CD14-positive monocyte (primary cell): ENCODE data around the gene SUSD4. TPM values are rescaled to one million over a fixed set of nuclear protein-coding genes. Genes with fewer than 3 reads are reported as not detected.

Experiments used
- DNase-seq, 3 donors: peaks; one replicate each; pipeline ENCODE4 v3.0.0-alpha.2; 2011 to 2022
- H2AFZ ChIP-seq: 2 replicates; pipeline ENCODE4 v1.6.0; 2012; ENCODE audit warnings: mild to moderate bottlenecking, low read depth, low read length, inconsistent platforms; ENCODE audit not compliant: insufficient read depth, poor library complexity, severe bottlenecking
- H3K27ac ChIP-seq, 2 donors: 1 replicate in 1 of 2; 2 replicates in 1 of 2; pipeline ENCODE4 v1.5.1; 2012 to 2013; ENCODE audit warnings: low read length in 2 of 2, control low read depth in 1 of 2, inconsistent platforms in 1 of 2, low read depth in 1 of 2, mild to moderate bottlenecking in 1 of 2
- H3K27me3 ChIP-seq, 2 donors: one replicate each; pipeline versions ENCODE4 v1.6.0 to v1.6.1; 2011 to 2013; ENCODE audit warnings: low read length in 2 of 2; ENCODE audit not compliant: control insufficient read depth in 2 of 2, insufficient read depth in 2 of 2
- H3K36me3 ChIP-seq, 2 donors: replicated peaks in 1 of 2; 1 replicate in 1 of 2; 2 replicates in 1 of 2; pipeline versions ENCODE4 v1.5.1 to v1.6.1; 2012 to 2013; ENCODE audit warnings: low read length in 2 of 2, control low read depth in 1 of 2, inconsistent platforms in 1 of 2, mild to moderate bottlenecking in 1 of 2; ENCODE audit not compliant: insufficient read depth in 2 of 2, control insufficient read depth in 1 of 2
- H3K4me1 ChIP-seq, 2 donors: 1 replicate in 1 of 2; 2 replicates in 1 of 2; pipeline versions ENCODE4 v1.5.1 to v1.6.1; 2012 to 2013; ENCODE audit warnings: low read length in 2 of 2, control low read depth in 1 of 2, inconsistent platforms in 1 of 2, mild to moderate bottlenecking in 1 of 2, moderate library complexity in 1 of 2; ENCODE audit not compliant: insufficient read depth in 2 of 2, control insufficient read depth in 1 of 2
- H3K4me2 ChIP-seq: replicated peaks from 2 replicates; pipeline ENCODE3; 2012; ENCODE audit warnings: low read length, moderate library complexity, mild to moderate bottlenecking; ENCODE audit not compliant: poor library complexity, severe bottlenecking; ENCODE audit errors: extremely low read depth
- H3K4me3 ChIP-seq, 3 experiments: fragments of 200-600 bp in 1 of 3; sonication (generic) in 1 of 3; replicated peaks in 1 of 3; 1 replicate in 2 of 3; 2 replicates in 1 of 3; pipeline ENCODE4 v1.5.1; 2011 to 2013; ENCODE audit warnings: low read length in 3 of 3, mild to moderate bottlenecking in 3 of 3, control low read depth in 2 of 3, low read depth in 2 of 3, inconsistent platforms in 1 of 3, moderate library complexity in 1 of 3
- H3K79me2 ChIP-seq: 2 replicates; pipeline ENCODE4 v1.6.0; 2012; ENCODE audit warnings: mild to moderate bottlenecking, control low read depth, inconsistent platforms, low read length, moderate library complexity; ENCODE audit not compliant: insufficient read depth
- H3K9ac ChIP-seq: 2 replicates; pipeline ENCODE4 v1.6.0; 2017; ENCODE audit warnings: low read length, mild to moderate bottlenecking; ENCODE audit not compliant: insufficient read depth, poor library complexity, severe bottlenecking
- H3K9me3 ChIP-seq, 2 donors: replicated peaks in 1 of 2; 1 replicate in 1 of 2; 2 replicates in 1 of 2; pipeline versions ENCODE4 v1.5.1 to v1.6.1; 2012 to 2013; ENCODE audit warnings: low read length in 2 of 2, control low read depth in 1 of 2; ENCODE audit not compliant: control insufficient read depth in 1 of 2, insufficient read depth in 1 of 2
- H4K20me1 ChIP-seq: 2 replicates; pipeline ENCODE4 v1.6.0; 2012; ENCODE audit warnings: mild to moderate bottlenecking, low read length, control low read depth, moderate library complexity; ENCODE audit not compliant: insufficient read depth
- H3K27ac Mint-ChIP-seq, 7 donors: one replicate each; pipeline ENCODE4 v1.8.0; 2020; ENCODE audit warnings: mild to moderate bottlenecking in 7 of 7, mixed read lengths in 7 of 7, moderate library complexity in 6 of 7, inconsistent platforms in 2 of 7
- H3K27me3 Mint-ChIP-seq, 3 donors: one replicate each; pipeline ENCODE4 v1.8.0; 2021 to 2022; ENCODE audit warnings: low read depth in 3 of 3, mild to moderate bottlenecking in 3 of 3, mixed read lengths in 3 of 3, moderate library complexity in 3 of 3, inconsistent platforms in 1 of 3
- H3K36me3 Mint-ChIP-seq, 2 donors: one replicate each; pipeline ENCODE4 v1.8.0; 2020; ENCODE audit warnings: mixed read lengths in 2 of 2, inconsistent platforms in 1 of 2, mild to moderate bottlenecking in 1 of 2
- H3K4me1 Mint-ChIP-seq: one replicate; pipeline ENCODE4 v1.8.0; 2020; ENCODE audit warnings: mild to moderate bottlenecking, mixed read lengths
- H3K4me3 Mint-ChIP-seq, 2 donors: one replicate each; pipeline ENCODE4 v1.8.0; 2020; ENCODE audit warnings: mild to moderate bottlenecking in 2 of 2, mixed read lengths in 2 of 2, moderate library complexity in 1 of 2
- H3K9me3 Mint-ChIP-seq, 7 donors: one replicate each; pipeline ENCODE4 v1.8.0; 2020 to 2022; ENCODE audit warnings: mixed read lengths in 7 of 7, mild to moderate bottlenecking in 6 of 7, moderate library complexity in 6 of 7, inconsistent platforms in 2 of 7
- CTCF ChIP-seq: fragments of 200-600 bp; IDR thresholded peaks from one replicate; pipeline ENCODE4 v1.8.0; 2022; ENCODE audit warnings: antibody characterized with exemption, mild to moderate bottlenecking
- whole genome bisulfite sequencing: methylation state at CpG from one replicate; pipeline ENCODE4 v1.1.5; 2013; ENCODE audit warnings: missing lambda C conversion rate; ENCODE audit not compliant: insufficient coverage; 5-methylcytosine and 5-hydroxymethylcytosine counted together
- intact Hi-C, 2 donors: fragments of 100-400 bp; cut with micrococcal nuclease; formaldehyde crosslinking; loops; one replicate each; pipeline versions ENCODE4 v1.15.0 to v1.15.1; 2023
- polyA plus RNA-seq, 3 donors: library from polyadenylated mRNA; depleted of rRNA in 1 of 3; unstranded in 2 of 3; stranded (reverse) in 1 of 3; fragments of 300-500 nt in 2 of 3; fragments of >200 nt in 1 of 3; fragmentation: Illumina TruSeq in 2 of 3; gene quantifications; 1 replicate in 2 of 3; 2 replicates in 1 of 3; pipeline ENCODE4 v1.2.3, GENCODE V29; 2012 to 2021

The SUSD4 gene
- polyA plus RNA-seq, 3 donors, result 0.34 to 0.92 (median 0.50) TPM

GRCh38 chr1:223316082-223316481 lies 47.9 kb downstream of the SUSD4 start:
- 100% methylated on average over 1 of the region's 3 CpGs for WGBS
- intact Hi-C loops, result no loop called here

DNA sequence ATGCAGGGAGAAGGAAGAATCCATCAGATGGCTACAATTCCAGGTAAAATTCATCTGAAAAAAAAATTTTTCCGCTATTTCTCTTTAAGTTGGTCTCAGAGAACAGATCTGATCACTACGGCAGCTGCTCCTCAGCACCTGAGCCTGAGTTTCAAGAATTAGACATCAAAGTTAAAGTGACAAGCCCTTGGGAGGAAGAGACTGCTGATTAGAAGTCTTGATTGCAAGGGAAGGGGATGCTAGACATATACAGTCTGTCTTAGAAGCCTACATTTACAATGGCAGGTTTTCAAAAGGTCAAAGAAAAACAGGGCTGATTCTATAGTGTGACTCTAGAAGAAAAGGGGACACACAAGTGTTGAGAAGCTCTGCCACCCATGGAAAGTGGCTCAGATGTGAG lies 48.3 kb downstream of the SUSD4 start:
- Mint-ChIP-seq H3K36me3 (no peaks in the 10 kb centered on the region), H3K27ac (no peak overlapping the region), H3K27me3 (peaks cover 0 to 4% (median 3%) of the 10 kb centered on the region in 3 donors), H3K9me3 (peaks cover 0 to 6% (median 2%) of the 10 kb centered on the region in 7 donors), H3K4me3 (no peak overlapping the region), H3K4me1 (no peaks in the 10 kb centered on the region)
- no peak overlapping the region for H2AFZ ChIP-seq
- H4K20me1 ChIP-seq, result no peaks in the 10 kb centered on the region
- H3K4me1 ChIP-seq, result no peaks in the 10 kb centered on the region
- no peak overlapping the region for H3K9ac ChIP-seq
- no peak for TF ChIP-seq CTCF
- no peak overlapping the region for H3K27ac ChIP-seq
- H3K9me3 ChIP-seq, result no peaks in the 10 kb centered on the region
- H3K36me3 ChIP-seq, result no peaks in the 10 kb centered on the region
- no peaks in the 10 kb centered on the region for H3K27me3 ChIP-seq
- intact Hi-C loops, result no loop called here
- 72% methylated on average over 2 of the region's 2 CpGs for WGBS
- H3K79me2 ChIP-seq, result no peaks in the 10 kb centered on the region
- no peak overlapping the region for H3K4me2 ChIP-seq
- no peak for DNase-seq
- no peak overlapping the region for H3K4me3 ChIP-seq

More at GRCh38 chr1:223316082-223316481, 47.9 kb downstream of the SUSD4 start:
- no peak overlapping the region for H3K9ac ChIP-seq
- H3K27me3 Mint-ChIP-seq, result peaks cover 0 to 3% (median 1%) of the 10 kb centered on the region in 3 donors
- H3K27ac ChIP-seq, result no peak overlapping the region
- no peak overlapping the region for H3K4me2 ChIP-seq
- no peaks in the 10 kb centered on the region for H3K79me2 ChIP-seq
- H2AFZ ChIP-seq, result no peak overlapping the region
- peaks cover 0 to 6% (median 2%) of the 10 kb centered on the region in 7 donors for H3K9me3 Mint-ChIP-seq
- no peak overlapping the region for H3K4me3 Mint-ChIP-seq
- no peak for DNase-seq
- no peaks in the 10 kb centered on the region for H3K4me1 Mint-ChIP-seq
- no peak overlapping the region for H3K4me3 ChIP-seq
- H3K36me3 ChIP-seq, result no peaks in the 10 kb centered on the region
- H3K36me3 Mint-ChIP-seq, result no peaks in the 10 kb centered on the region
- no peaks in the 10 kb centered on the region for H3K9me3 ChIP-seq
- H3K27ac Mint-ChIP-seq, result no peak overlapping the region
- no peaks in the 10 kb centered on the region for H3K27me3 ChIP-seq
- no peaks in the 10 kb centered on the region for H4K20me1 ChIP-seq
- no peaks in the 10 kb centered on the region for H3K4me1 ChIP-seq
- no peak for TF ChIP-seq CTCF
